GM12872 (cell line): ENCODE measurements around the gene HLA-B.

Experiments
- TF ChIP-seq, protein P1 (sequence below): IDR thresholded peaks from 3 replicates; pipeline ENCODE4 v1.5.1; 2011; ENCODE audit warnings: low read depth, mild to moderate bottlenecking, low read length, moderate library complexity; ENCODE audit not compliant: insufficient read depth

The HLA-B gene

DNA sequence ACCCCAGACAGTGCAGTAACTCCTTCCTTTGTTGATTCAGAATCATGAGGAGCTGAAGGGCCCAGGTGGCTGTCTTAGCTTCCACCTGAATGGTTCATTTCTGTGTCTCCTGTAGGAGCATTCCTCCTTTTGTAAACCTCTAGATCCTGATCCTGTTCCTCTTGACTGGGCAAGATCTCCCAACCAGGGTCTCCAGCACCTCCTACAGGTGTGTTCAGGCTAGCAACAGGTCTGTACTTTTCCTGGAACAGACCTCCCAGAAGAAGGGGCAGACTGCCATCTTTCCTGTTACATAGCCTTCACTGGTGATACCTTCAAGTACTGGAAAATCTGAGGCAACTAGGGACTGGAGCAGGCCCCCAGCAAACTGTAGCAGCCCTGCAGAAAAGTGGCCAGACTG is 35.2 kb downstream of the HLA-B start:
- TF ChIP-seq, protein P1, sequence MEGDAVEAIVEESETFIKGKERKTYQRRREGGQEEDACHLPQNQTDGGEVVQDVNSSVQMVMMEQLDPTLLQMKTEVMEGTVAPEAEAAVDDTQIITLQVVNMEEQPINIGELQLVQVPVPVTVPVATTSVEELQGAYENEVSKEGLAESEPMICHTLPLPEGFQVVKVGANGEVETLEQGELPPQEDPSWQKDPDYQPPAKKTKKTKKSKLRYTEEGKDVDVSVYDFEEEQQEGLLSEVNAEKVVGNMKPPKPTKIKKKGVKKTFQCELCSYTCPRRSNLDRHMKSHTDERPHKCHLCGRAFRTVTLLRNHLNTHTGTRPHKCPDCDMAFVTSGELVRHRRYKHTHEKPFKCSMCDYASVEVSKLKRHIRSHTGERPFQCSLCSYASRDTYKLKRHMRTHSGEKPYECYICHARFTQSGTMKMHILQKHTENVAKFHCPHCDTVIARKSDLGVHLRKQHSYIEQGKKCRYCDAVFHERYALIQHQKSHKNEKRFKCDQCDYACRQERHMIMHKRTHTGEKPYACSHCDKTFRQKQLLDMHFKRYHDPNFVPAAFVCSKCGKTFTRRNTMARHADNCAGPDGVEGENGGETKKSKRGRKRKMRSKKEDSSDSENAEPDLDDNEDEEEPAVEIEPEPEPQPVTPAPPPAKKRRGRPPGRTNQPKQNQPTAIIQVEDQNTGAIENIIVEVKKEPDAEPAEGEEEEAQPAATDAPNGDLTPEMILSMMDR: no peak

DNA sequence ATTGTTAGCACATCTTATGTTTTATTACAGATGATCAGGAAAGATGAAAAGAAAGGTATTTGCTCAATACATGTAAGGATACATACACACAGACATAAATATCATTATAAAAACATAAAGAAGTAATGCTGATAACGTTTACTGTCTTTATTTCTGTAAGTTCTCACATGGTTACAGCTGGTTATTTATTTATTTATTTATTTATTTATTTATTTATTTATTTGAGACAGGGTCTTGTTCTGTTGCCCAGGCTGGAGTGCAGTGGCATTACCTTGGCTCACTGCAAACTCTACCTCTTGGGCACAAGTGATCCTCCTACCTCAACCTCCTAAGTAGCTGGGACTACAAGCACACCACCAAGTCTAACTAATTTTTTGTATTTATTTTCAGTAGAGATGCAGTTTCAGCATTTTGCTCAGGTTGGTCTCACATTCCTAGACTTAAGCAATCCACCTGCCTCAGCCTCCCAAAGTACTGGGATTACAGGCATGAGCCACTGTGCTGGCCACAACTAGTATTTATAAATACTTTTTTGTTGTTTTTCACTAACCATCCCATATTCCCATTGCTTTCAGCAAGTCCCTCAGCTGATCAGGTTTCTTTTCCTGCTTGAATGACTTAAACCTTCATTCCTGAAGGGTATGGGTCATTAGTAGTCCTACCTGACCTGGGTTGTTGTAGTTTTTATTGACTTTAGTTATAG is 35.8 kb downstream of the HLA-B start:
- TF ChIP-seq, protein P1: no peak

DNA sequence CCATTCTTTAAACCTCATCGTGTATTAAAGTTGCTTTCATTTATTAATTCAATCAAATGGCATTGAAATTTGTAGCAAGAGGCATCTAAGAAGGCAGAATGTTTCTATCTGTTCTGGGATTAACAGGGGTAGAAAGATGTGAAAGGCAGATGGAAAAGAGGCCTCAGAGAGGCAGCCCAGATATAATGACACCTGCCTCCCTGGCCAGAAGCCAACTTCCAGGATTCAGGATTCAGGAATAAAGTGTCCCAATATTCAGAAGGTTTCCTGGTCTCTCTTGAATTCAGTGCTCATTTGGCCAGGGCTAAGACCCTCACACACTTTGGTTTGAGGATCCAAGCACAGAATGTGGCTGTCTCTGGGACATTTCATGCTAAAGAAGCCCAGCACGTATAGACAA is 39.9 kb downstream of the HLA-B start:
- TF ChIP-seq, protein P1: no peak

DNA sequence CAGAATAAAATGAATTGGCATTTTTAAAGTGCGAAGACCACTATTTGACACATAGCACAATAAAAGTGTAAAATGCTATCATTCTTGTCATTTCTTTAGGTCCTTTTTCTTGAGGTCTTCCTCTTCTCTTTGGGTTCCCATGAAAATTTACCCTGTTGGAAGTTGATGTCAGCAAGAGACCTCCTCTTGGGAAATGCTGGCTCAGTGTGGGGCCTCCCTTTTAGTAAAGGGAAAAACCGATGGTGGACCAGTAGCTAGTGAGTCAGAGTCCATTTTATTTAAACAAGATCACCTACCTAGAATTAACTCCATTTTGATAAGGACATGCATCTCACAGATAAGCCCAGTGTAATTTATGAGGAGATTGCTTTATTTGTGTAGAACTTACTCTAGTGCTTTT is 47.3 kb downstream of the HLA-B start:
- TF ChIP-seq, protein P1: no peak

DNA sequence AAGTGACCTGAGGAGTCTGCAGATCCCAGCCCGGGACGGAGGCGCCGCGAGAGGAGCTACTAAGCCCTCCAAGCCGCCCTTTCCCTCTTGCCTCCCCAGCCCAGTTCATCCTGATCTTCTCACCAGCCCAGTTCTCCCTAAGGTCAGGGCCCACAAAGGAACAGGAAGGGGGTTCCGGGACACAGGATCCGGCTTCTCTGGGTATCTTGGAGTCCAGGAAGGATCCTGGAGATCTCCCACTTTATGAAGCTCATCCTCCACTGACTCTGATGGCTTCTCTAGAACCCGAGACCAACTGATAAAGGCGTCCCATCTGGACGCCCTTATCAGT is 48.2 kb downstream of the HLA-B start:
- TF ChIP-seq, protein P1: no peak

DNA sequence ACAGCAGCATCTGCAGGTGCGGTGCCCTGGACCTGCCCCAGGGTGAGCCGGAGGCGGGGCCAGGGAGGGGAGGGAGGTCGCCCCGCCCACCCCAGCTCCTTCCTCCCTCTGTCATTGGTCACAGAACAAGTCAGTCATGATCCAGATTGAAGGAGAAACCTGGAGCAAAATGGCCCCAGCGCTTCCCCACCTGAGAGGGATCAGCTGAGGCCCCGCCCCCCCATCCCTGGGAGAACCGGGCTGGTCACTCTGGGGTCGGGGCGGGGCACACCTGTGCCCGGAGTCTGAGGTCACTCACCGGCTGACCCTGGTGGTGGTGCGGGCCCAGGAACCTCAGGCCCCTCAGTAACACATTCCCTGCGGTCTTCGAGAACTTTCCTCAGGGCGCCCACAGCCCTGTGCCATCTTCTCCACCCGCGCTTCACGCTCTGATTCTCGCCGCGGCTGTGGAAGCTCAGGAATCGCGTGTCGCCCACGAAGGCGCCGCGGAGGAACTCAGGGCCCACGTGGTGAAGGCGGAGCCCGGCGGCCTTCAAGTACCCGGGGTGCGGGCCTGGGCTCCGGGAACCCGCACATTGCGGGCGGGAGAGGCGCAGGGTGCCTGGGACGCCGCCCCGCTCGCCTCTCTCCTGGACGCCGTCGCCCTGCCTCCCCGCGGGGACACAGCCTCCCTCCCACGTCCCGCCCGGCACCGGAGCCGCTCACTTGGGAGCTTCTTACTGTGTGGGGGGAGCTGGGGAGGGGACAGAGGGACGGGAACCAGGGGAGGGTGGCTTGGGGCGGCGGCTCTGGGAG is 48.7 kb downstream of the HLA-B start:
- TF ChIP-seq, protein P1: no peak

DNA sequence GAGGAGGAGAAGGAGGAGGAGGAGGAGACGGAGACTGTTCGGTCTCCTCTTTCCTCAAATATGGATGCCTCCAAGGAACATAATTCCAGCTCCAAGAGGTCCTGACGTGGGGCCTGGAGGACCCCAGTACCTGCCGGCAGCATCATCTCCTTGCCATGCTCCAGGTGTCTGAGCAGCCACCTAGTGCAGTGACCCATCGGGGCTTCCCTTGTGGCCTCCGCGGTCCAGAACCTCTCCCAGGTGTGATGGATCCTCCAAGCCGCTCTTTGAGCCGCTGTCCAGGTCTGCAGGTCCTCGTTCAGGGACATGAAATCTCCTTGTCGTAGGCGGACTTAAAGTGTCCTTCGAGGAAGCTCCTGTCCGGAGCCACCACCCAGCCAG is 49.3 kb downstream of the HLA-B start:
- TF ChIP-seq, protein P1: no peak
